Fibroblast of lung (primary cell): ENCODE results near the gene CCNF. TPM values are rescaled to one million over a fixed set of nuclear protein-coding genes. Genes with fewer than 3 reads are reported as not detected.
A peak's percentile ranks its signal among the peaks of the same experiment; 100 is the strongest.

Experiments used
- DNase-seq, 2 donors: peaks; one replicate each; pipeline versions ENCODE4 v3.0.0 to v3.0.0-alpha.2; 2010; ENCODE audit warnings: low read depth in 2 of 2
- H2AFZ ChIP-seq: 2 replicates; pipeline ENCODE4 v1.5.1; 2012; ENCODE audit warnings: low read length, control low read depth, inconsistent platforms
- H3K27ac ChIP-seq: 2 replicates; pipeline ENCODE4 v1.5.1; 2011; ENCODE audit warnings: low read length, control low read depth; ENCODE audit not compliant: insufficient read depth
- H3K27me3 ChIP-seq: 2 replicates; pipeline ENCODE4 v1.5.1; 2011; ENCODE audit warnings: mild to moderate bottlenecking, low read length; ENCODE audit not compliant: control insufficient read depth, insufficient read depth
- H3K36me3 ChIP-seq: 2 replicates; pipeline ENCODE4 v1.5.1; 2011; ENCODE audit warnings: low read length; ENCODE audit not compliant: control insufficient read depth, insufficient read depth
- H3K4me1 ChIP-seq: 2 replicates; pipeline ENCODE4 v1.5.1; 2011; ENCODE audit warnings: low read length; ENCODE audit not compliant: control insufficient read depth, insufficient read depth; ENCODE audit errors: extremely low read depth
- H3K4me2 ChIP-seq: 2 replicates; pipeline ENCODE4 v1.5.1; 2011; ENCODE audit warnings: low read length, control low read depth; ENCODE audit not compliant: insufficient read depth; ENCODE audit errors: extremely low read depth
- H3K4me3 ChIP-seq, 4 experiments: fragments of 200-600 bp in 1 of 4; sonication (generic) in 1 of 4; replicated peaks in 1 of 4; 2 replicates each; pipeline ENCODE4 v1.5.1; 2011 to 2016; ENCODE audit warnings: low read length in 4 of 4, low read depth in 3 of 4, mild to moderate bottlenecking in 3 of 4, control low read depth in 2 of 4, inconsistent platforms in 1 of 4, mixed read lengths in 1 of 4; ENCODE audit not compliant: insufficient read depth in 1 of 4; ENCODE audit errors: control extremely low read depth in 1 of 4
- H3K79me2 ChIP-seq: 2 replicates; pipeline ENCODE4 v1.5.1; 2012; ENCODE audit warnings: mild to moderate bottlenecking, low read length, inconsistent platforms; ENCODE audit not compliant: control insufficient read depth, insufficient read depth
- H3K9ac ChIP-seq: 2 replicates; pipeline ENCODE4 v1.5.1; 2011; ENCODE audit warnings: mild to moderate bottlenecking, low read length, control low read depth; ENCODE audit not compliant: insufficient read depth
- H3K9me3 ChIP-seq: 2 replicates; pipeline ENCODE4 v1.5.1; 2012; ENCODE audit warnings: low read depth, low read length; ENCODE audit not compliant: control insufficient read depth, insufficient read depth
- H4K20me1 ChIP-seq: 2 replicates; pipeline ENCODE4 v1.5.1; 2011; ENCODE audit warnings: low read length; ENCODE audit not compliant: control insufficient read depth, insufficient read depth; ENCODE audit errors: extremely low read depth
- EZH2 ChIP-seq: IDR thresholded peaks from 2 replicates; pipeline ENCODE4 v1.5.1; 2012; ENCODE audit warnings: low read length, control low read depth, mild to moderate bottlenecking; ENCODE audit errors: missing control alignments
- polyA plus RNA-seq, 2 donors: library from polyadenylated mRNA; depleted of rRNA in 1 of 2; stranded (reverse) in 1 of 2; unstranded in 1 of 2; fragments of >200 nt; gene quantifications; 2 replicates each; pipeline ENCODE4 v1.2.1, GENCODE V29; 2011 to 2012; ENCODE audit warnings: missing spikeins in 1 of 2
- total RNA-seq: library from RNA; depleted of rRNA; stranded (reverse); fragments of >200 nt; gene quantifications from 2 replicates; pipeline ENCODE4 v1.2.1, GENCODE V29; 2014
- TF ChIP-seq, protein P1 (sequence below), 2 donors: IDR thresholded peaks in 1 of 2; conservative IDR thresholded peaks in 1 of 2; 1 replicate in 1 of 2; 2 replicates in 1 of 2; pipeline ENCODE4 v1.5.1; 2011 to 2012; ENCODE audit warnings: low read length in 2 of 2, control low read depth in 1 of 2, inconsistent platforms in 1 of 2, low read depth in 1 of 2, mild to moderate bottlenecking in 1 of 2

The CCNF gene
- total and polyA plus RNA-seq, 2 donors (not counting 1 experiment from before 2014, with no cell fraction given), result 3.8 to 7.3 TPM

DNA sequence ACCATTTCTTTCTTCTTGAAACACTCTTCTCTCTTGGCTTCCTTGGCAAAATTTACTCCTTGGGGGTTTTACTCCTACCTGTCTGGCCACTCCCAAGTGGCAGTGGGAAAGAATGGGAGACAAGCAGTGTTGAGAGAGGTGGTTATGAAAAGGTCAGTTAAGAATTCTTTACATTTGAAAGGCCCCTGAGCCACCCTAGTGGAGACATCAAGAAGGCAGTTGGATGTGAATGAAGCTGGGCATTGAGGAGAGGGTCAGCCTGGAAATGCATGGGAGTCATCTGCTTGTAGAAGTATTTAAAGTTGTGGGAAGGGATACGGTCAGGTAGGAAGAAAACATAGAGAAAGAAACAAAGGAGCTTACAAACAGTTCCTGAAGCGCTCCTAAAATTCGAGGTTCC is 42.3 kb upstream of the CCNF start:
- TF ChIP-seq, protein P1, sequence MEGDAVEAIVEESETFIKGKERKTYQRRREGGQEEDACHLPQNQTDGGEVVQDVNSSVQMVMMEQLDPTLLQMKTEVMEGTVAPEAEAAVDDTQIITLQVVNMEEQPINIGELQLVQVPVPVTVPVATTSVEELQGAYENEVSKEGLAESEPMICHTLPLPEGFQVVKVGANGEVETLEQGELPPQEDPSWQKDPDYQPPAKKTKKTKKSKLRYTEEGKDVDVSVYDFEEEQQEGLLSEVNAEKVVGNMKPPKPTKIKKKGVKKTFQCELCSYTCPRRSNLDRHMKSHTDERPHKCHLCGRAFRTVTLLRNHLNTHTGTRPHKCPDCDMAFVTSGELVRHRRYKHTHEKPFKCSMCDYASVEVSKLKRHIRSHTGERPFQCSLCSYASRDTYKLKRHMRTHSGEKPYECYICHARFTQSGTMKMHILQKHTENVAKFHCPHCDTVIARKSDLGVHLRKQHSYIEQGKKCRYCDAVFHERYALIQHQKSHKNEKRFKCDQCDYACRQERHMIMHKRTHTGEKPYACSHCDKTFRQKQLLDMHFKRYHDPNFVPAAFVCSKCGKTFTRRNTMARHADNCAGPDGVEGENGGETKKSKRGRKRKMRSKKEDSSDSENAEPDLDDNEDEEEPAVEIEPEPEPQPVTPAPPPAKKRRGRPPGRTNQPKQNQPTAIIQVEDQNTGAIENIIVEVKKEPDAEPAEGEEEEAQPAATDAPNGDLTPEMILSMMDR (conservative IDR thresholded peaks at IDR 0.05 in 1 of 2, IDR thresholded peaks at IDR 0.05 in 1 of 2; ENCODE audit: low read depth in 1 of 2, low read length in 2 of 2), result peak; percentile 14 to 27
- TF ChIP-seq EZH2, result no peak
- Histone ChIP-seq H3K4me3 (no peak overlapping the region), H3K27me3 (no peaks in the 10 kb centered on the region), H3K79me2 (no peaks in the 10 kb centered on the region), H3K36me3 (no peaks in the 10 kb centered on the region), H3K27ac (no peak overlapping the region), H3K4me2 (no peak overlapping the region), H2AFZ (no peak overlapping the region), H4K20me1 (no peaks in the 10 kb centered on the region), H3K9me3 (no peaks in the 10 kb centered on the region), H3K9ac (no peak overlapping the region), H3K4me1 (no peaks in the 10 kb centered on the region)
- no peak for DNase-seq

DNA sequence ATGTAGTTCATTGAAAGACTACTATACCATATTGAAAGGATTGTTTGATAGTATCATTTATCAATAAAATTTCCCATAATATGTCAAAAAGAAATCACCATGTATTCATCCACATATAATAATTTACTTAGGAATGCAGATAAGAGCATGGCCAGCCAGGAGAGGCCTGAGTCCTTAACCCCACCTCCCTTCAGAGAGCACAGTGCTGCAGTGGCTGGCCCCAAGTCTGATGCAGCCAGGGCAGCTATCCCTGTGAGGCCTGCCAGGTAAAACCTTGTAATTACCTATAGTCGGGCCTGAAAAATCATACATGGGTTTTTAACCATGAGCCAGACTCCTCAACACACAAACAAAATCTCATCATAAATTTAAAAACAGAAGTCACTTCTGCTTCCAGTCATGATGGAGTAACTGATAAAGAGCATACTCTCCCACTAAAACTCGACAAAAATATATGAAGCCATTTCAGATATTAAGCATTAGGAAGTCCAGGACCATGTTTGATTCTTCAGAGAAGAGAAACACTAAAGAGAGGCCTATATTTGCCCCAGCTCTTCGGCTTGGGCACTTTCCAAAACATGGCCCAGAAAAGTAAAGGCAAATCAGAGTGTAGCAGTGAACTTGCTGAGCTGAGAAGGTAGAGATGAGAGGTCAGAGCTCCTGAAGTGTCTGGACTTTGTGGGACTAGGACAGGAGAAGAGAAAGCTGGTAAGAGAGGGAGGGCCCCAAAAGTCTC is 40.9 kb upstream of the CCNF start:
- no peak overlapping the region for H3K4me3 ChIP-seq
- no peak overlapping the region for H3K9ac ChIP-seq
- no peaks in the 10 kb centered on the region for H4K20me1 ChIP-seq
- no peaks in the 10 kb centered on the region for H3K4me1 ChIP-seq
- no peak overlapping the region for H2AFZ ChIP-seq
- no peak for DNase-seq
- no peaks in the 10 kb centered on the region for H3K36me3 ChIP-seq
- no peak overlapping the region for H3K27ac ChIP-seq
- H3K9me3 ChIP-seq, result no peaks in the 10 kb centered on the region
- H3K79me2 ChIP-seq, result no peaks in the 10 kb centered on the region
- H3K4me2 ChIP-seq, result no peak overlapping the region
- TF ChIP-seq, protein P1 (conservative IDR thresholded peaks at IDR 0.05 in 1 of 2, IDR thresholded peaks at IDR 0.05 in 1 of 2; ENCODE audit: low read depth in 1 of 2, low read length in 2 of 2), result no peak
- H3K27me3 ChIP-seq, result no peaks in the 10 kb centered on the region

GRCh38 chr16:2388875-2389433 is 40.3 kb upstream of the CCNF start:
- H3K4me2 ChIP-seq, result no peak overlapping the region
- H3K4me3 ChIP-seq, result no peak overlapping the region
- no peaks in the 10 kb centered on the region for H3K79me2 ChIP-seq
- H3K27me3 ChIP-seq, result no peaks in the 10 kb centered on the region
- no peak overlapping the region for H2AFZ ChIP-seq
- no peak overlapping the region for H3K27ac ChIP-seq
- H3K4me1 ChIP-seq, result no peaks in the 10 kb centered on the region
- no peaks in the 10 kb centered on the region for H3K36me3 ChIP-seq
- H4K20me1 ChIP-seq, result no peaks in the 10 kb centered on the region
- TF ChIP-seq EZH2, result no peak
- TF ChIP-seq, protein P1 (conservative IDR thresholded peaks at IDR 0.05 in 1 of 2, IDR thresholded peaks at IDR 0.05 in 1 of 2; ENCODE audit: low read depth in 1 of 2, low read length in 2 of 2), result no peak
- peak; percentile 73 to 84 for DNase-seq
- no peaks in the 10 kb centered on the region for H3K9me3 ChIP-seq
- H3K9ac ChIP-seq, result no peak overlapping the region
